CD4-positive, alpha-beta T cell treated with Interleukin-4 for 1 hour (primary cell): ENCODE results near the gene TLE3.

Source experiments
- DNase-seq, 2 donors: peaks; one replicate each; pipeline ENCODE4 v3.0.0-alpha.2; 2020 to 2022

Gene TLE3

DNA sequence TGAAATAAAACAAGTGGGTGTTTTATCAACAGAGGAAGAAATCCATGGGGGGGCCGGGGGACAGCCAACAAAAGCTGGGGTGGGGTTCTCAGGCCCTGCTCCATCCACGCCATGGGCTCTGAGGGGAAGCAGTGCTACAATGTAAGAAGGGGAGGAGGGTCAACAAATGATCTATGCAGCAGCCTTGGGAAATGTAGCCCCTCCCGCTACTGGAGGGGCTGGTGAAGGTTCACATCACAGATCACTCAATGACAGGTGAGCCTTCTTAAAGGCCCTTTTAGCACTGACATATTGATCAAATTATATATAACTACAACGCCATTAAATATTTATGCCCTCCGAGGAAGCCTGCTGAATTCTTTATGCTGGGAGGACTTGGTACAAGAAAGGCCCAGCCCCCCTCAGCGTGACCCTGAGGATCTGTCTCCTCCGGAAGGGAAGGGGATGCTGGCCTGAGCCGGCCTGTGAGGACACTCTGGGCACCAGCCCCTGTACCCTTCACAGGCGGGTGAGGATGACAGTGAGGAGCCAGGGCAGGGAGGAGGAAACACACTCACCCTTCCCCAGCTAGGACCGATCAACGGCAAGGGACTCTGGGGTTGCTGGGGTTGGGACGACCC is 15.3 kb downstream of the TLE3 start:
- DNase-seq: no peak

DNA sequence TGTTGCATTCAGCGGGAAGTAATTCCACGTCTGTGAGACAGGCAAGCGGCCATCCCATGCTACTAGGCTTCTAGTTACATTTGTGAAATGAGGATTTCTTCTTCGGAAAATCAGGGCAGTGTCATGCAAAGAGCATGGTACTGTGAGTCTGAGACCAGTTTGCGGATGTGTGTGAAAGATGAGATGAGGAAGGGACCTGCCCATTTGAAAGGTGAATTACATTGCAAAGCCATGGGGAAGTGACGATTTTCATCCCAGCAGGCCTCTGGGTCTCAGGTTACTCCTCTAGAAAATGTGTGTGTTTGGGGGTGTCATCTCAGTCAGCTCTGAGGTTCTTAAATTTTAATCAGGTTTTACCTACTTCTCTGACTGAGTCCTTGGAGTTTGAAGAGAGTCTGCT is 16.1 kb downstream of the TLE3 start:
- DNase-seq: no peak

DNA sequence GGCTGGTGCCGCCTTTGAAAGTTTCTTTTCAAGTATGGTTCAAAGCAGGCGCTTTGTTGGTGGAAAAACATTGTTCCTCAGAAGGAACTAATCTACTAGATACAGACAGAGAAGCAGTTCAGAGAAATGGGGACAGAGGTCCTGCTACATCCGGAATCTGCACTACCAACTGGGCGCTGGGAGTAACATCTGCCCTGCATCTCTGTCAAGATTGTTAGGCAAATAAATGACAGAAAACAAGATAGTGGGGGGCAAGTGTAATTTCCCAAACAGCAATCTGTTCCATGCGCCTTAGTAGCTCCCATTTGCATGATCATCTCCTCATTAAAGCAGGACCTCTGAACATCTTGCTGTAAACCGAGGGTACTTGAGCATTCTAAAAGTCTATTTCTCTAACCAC is 17.4 kb downstream of the TLE3 start:
- no peak for DNase-seq

DNA sequence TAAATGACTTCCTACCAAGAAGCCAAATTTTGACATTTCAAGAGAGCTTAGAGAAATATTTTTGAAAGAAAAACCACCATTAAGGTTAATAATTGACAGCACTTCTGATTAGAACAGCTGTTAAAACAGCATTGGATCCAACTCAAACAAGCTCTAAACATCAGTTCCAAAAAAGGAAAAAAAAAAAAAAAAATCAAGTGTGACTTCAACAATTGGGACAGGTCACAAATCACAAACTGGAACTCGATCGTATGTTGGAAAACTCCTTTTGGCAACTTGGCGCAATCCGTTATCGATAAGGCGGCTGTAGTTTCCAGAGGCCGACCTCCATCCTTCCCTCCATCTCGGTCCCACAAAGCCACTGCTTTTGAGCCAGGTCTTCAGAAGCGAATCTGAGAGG is 17.8 kb downstream of the TLE3 start:
- no peak for DNase-seq

DNA sequence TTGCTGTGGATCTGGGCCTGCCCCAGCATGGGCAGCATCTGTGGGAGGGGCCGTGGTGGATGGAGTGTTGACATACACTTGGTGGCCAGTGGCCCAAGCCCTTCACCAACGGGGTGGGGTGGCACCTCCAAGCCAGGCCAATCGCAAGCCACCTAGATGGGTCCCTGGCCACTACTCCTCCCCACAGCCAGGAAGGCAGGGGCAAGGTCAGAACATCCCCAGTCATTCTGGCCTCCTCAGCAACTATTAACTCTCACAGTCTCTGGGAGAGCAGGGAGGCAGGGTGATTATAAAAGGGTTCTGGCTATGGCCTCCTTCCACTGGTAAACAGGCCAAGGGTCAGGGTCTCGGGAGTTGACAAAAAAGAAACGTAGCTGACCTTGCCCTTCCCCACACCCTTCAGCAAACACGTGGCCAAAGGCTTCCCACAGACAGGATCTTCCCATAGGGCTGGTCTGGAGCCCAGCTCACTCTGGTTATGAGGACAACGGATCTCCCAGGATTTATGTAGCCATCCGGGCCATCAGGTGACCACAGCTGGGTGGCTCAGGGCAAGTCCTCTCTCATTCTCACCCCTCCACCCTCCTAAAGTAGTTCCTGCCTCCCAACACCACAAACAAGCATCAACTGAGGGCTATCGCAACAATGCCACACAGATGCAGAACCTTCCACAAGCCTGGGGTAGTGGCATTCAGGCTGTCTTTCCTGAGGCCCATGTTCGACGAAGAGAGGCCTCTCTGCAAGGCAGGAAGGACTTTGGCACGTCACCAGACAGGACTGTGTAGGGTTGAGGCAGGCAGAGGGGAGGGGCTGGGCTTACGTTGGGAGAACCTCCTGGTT is 18.9 kb downstream of the TLE3 start:
- DNase-seq: no peak

DNA sequence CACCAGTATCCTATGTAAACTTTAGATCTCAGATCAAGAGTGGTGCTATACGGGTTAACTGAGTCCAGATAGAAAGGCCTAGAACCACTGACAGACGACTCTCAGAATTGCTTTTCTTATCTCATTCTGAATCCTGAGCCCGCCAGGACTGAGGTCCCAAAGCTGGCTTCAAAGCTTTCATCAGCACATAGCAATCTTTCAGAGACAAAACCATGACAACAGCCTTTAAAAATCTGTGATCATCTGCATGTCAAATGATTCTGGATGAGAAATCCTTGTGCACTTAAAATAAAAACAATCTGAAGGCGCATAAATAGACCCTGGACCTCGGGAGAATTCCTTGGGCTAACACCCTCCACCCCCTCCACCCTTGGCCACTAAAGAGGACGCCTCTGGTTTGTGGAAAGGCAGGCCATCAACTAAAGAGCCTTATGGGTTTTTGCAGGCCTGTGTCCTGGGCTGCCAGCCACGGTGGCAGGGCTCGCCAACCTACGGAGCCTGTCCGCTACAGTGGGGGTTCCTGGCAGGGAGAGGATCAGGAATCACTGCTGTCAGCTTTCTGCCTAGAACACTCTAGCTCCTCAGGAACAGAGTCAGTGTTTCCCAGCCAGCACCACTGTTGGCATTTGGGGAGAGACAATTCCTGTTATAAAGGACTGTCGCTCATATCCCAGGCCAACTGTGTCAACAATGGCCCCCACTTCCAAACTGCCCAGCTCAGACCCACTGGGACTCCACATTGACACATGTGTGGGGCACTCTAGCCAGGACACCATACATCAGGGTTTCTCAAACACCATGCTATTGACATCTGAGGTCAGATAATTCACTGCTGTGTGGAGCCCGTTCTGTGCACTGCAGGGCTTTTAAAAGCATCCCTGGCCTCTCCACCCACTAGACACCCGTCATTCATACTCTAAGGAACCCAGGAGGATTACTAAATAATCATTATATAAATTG is 20.2 kb downstream of the TLE3 start:
- no peak for DNase-seq

DNA sequence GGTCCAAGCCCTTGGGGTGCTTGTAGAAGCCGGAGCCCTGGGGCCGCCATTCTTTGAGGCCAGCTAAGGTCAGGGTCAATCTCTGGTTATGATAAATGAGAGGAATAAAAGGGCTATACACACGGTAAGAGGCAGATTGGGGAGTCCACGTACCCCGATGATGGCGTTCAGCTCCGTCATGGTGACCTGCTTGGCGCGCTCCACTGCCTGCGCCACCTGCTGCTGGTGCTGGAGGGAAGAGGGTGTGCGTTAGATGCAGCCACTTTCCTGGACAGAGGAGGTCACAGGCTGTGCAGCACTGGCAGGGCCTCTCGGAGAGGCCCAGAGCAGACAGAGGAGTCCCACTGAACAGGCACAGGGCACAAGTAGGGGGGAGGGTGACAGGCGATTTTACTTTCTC is 23.3 kb downstream of the TLE3 start:
- DNase-seq: no peak

DNA sequence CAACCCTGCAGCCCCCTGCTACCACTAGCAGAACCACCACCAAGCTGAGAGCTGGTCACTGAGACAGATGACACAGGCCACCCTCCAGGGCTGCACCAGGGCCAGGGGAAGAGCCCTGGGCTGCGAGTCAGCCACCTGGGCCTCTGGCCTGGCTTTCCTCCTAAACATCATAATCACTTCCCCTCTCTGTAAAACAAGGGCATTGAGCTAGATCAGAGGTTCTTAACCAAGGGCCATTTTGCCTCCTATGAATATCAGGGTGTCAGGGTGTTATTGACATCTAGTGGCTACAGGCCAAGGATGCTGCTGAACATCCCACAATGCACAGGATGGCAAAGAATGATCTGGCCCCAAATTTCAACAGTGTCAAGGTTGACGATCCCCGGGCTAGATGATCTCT is 25.2 kb downstream of the TLE3 start:
- no peak for DNase-seq

DNA sequence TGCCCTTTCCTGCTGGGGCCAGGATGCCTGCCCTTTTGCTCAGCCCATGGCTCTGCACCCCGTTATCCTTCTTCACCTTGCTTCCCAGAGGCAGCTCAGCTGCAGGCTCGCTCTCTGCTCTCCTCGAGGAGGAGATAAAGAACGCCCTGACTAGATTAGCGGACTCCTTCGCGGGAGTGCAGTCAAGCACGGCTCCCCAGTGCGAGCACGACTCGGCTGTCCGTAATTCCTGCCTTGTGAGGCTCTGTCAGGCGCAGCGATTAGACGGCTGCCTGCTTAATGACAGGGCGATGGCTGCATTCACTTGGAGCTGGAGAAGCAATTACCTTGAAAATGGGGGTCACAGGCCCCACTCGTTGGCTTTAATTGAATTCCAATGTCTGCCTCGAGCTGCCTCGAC is 25.9 kb downstream of the TLE3 start:
- no peak for DNase-seq

DNA sequence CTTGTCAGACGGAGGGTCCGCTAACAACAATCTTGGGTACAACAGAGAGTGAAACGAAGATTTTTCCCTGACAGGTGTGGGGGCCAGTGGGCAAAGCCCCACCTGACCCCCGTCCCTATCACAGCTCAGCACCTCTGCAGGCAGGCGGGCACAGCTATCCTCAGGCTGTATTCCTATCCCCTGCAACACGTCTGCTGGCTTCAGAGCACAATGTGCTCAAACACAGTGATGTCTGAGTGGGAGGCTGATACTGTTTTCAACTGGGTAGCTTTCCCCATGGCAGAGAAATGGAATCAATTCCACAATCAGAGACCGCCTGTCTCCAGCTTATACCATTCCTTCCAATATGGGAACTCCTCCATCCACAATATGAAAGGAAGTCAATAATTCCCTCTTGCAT is 28.0 kb downstream of the TLE3 start:
- no peak for DNase-seq

DNA sequence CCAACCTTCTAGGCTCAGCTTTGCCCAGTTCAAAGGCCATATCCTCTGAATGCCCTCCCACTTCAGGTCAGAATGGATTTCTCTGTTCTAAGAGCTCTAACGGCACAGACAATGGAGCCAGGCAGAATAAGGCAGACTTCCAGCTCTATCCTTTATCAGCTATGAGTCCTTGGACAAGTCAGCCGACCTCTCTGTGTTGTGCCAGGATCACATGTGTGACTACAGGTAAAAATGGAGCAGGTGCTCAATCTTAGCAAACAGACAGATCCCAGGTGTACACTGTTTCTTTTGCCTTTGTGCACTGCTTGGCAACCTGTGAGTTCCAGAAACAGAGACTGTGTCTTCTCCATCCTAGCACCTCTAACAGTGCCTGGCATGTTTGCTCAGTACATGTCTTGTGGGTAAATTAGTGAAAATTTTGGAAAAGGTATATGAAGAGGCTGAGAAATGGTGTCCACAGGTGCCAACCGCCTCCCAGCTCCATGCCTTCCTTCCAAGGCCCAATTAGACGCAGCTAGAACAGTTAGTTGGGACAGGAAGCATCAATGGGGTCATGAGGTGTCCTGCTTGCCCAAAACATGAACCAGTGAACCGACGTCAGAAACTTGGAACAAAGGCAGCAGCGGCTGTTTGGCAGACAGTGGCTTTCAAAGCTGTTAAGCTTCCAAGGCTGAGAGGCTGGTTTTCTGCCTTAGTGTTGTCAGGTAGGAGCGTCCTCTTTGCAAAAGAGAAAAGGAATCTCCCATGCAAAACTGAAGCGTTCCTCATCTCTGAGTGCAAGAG is 28.7 kb downstream of the TLE3 start:
- no peak for DNase-seq

DNA sequence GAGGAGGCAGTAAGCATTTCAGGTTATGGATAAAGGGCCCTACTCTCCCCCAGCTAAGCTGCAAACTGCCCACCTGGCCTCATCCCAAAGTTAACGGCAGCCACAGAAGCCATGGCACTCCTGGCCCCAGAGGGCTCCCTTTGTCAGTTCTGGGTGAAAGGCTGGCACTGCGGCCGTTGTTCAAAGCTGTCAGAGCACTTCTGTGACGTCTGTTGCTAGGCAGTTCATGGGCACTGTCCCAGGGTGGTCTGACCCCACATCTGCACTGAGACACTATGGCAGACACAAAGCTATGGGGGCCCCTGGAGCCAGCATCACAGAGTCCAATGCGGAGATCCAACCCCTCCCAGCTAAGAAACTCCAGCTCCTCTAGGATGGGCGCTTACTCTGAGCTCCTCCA is 30.0 kb downstream of the TLE3 start:
- DNase-seq: no peak

DNA sequence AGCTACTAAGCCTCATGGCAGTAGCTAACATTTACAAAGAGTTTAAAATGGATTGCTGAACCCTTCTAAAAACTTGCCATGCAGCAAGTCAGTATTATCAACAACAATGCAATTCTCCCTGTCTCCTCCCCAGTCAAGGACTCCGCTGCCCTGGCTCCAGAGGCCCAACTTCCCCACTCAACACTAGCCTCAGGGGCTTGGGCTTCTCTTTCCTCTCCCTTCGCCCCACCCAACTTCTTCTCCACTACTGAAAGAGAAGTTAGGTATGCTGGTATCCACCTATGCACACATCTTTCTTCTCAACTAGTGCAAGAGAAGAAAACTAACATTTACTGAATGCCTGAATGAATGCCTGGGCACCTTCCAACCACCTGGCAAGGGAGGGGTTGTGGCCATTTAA is 30.7 kb downstream of the TLE3 start:
- DNase-seq: no peak

DNA sequence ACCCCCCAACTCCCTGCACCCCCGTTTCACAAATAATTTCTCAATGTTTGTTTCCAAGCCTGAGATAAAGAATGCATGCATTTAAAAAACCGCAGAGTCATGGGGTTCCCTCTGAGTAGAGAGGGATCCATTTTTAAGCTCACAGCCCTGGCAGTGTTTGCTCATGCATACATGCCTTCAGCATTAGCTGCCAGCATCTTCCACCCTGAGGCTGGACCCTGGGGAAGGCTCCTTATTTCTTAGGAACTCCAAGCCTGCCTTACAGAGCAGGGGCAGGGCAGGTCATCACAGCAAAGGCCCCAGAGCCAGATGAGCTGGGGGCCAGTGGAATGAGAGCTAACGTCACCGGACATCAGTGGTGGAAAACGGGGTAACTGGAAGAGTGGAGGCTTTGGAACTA is 31.3 kb downstream of the TLE3 start:
- DNase-seq: no peak

DNA sequence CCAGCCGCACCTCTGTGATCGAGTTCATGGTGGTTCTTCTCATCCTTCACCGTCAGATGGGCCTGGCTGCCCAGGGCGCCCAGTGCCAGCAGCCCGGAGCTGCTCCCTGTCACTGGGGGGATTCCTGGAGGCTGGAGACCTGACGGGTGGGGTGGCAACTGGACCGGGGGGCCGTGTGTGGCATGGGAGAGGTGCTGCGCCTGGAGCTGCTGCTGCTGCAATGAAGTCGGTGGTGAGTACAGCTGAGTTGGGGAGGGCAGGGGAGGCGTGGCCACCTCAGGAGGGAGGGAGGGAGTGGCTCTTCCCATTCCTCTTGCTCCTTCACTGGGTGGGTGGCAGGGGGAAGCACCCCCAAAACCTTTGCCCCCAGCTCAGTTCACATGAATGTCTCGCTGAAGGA is 31.7 kb downstream of the TLE3 start:
- no peak for DNase-seq

DNA sequence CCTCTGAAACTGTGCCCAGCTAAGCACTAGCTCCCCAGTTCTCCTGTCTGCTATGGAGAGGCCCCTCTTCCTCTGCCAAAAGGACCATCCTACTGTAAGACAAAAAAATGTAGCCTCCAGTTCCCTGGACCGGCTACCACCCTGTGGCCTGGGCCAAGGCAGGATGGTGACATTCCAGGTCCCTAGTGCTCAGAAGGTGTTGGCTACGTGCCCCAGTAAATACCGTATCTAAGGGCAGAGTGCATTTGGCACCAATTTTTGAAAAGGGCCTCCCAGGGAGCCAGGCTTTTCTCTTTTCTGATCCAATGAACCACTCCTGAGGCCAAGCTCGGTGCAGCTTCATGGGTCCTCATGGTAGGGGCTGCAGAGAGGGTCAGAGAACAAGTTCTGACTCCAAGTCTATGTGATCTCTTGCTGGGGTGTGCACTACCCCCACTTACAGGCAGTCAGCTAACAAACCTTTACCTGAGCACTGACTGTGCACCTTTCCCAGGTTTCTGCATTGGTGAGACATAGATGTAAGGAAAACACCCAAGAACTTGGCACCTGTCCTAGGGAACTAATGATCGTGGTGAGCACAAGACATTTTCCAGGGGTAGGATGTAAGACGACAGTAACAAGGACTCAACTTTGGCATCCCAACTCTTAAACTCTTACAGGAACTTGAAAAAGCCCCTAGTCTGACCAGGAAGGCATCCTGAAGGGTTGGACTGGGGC is 32.6 kb downstream of the TLE3 start:
- no peak for DNase-seq

DNA sequence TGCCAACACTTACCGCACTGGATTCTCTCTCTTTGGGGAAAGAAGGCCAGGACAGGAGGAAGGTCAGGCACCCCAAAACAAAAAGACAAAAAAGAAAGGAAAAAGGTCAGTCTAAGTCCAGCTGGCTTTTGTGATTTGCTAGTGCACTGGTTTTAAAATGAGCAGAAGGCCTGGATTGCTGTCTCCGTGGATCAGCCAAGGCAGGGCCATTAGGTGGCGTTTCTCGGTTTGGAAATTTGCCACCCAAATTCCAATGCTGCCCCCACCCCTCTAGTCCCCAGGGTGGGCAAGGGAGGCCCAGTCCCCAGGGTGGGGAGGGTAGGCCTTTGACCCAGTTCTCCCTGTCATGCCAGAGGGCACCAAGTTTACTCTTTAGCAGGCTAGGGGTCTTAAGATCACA is 33.3 kb downstream of the TLE3 start:
- DNase-seq: no peak

DNA sequence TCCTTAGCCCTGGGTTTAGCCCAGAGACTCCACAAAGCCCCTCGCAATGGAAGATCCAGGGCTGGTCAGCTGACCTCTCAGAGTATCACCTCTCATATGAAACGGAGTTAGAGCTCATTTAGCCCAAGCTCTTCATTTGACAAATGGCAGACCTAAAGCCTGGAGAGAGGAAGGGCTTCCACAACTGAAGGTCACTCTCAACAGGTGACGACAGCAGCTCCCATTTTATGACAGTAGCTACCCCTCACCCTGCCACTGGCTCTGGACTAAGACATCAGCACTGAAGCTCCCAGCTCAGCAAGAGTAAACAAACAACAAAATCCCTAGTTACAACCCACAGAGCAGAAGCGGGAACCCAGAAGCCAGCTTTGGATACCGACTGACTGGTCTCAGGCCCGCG is 33.7 kb downstream of the TLE3 start:
- DNase-seq: no peak

DNA sequence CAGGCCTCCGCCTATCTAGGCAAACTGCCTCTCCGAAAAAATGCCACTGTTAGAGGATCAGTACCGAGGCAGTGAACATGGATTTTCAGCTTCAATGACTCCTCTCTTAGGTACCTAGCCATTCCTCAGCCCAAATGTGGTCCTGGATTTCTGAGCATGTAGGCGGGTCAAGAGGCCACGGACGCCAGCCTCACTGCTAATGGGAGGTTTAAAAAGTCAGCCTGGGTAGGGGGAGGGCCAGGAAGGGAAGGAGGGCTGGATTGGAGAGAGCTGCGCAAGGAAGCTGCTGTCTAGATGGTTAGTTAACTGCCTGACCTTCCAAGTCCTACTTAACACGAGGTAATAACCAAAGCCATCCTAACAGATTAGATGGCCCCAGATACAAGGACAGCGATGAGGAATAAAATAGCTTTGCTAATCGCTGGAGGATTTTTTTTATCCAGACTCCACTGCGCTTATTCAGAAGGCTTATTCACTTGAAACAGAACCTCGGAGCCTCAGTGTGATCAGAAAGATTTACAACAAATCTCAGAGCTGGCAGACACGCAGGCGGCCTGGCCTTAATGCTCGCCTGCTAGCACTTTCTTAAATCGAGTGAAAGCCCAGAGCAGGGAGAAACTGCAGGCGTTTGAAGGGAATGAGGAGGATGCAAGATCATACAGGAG is 34.3 kb downstream of the TLE3 start:
- no peak for DNase-seq

DNA sequence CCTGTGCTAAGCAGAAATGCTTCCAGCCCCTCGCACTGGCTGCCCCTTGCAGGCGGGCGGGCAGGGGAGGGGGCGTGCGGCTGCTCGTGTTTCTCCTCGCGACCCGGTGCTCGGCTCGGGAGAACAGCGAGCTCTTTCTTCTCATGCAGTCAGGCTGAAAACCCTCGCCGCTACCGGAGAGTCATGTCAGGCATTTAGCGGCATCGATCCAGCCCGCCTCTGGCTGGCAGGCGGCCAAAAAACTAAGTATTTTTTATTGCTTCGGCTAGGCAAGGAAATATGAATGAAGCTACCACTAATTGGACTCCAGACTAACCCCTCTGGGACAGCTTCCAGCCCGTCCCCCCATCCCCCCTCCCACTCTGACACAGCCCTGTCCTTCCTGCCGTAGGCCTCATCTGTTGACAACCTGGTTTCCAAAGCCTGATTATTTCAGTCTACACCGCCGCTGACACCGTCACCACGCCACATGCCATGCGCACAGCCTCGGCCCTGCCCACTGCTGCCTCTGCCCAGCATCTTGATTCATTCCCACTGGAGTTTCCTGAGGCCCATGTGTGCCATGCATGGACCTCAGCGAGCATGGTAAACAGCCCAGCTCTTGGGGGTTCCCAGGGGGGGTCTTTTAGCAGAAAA is 35.3 kb downstream of the TLE3 start:
- no peak for DNase-seq

DNA sequence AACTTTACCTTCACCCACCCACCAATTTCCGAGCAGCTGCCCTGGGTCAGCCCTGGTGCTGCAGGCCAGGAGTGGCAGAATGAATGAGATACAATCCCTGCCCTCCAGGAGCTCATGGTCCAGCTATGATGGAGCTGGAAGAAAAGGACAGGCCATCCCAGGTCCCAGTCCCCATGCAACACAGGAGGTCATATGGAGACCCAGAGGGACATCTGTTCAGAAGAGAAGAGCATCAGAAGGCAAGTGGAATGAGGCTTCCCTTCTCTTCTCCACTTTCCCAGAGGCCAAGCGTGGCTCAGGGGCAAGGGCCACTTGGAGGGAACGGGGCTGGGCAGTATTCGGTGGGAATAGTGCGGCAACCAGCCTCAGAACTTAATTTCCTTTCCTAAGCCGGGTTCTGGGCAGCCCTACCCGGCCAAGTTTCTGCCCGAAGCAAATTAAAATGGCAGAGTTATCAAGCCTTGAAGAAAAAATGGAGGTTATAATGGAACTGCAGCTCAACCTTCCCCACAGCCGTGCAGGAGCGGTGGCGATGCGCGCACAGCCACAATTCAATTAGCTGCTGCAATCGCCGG is 35.9 kb downstream of the TLE3 start:
- DNase-seq: no peak
